Adrenal gland (tissue), 12 donors: ENCODE results near the gene PRSS50. TPM values are rescaled to one million over a fixed set of nuclear protein-coding genes. Genes with fewer than 3 reads are reported as not detected.

ENCODE experiments used
- DNase-seq, 7 donors: peaks; one replicate each; pipeline ENCODE4 v3.0.0-alpha.2; 2019 to 2020
- H3K27ac ChIP-seq, 5 donors: fragments of 200-600 bp; sonication (generic) in 4 of 5; 1 replicate in 3 of 5; 2 replicates in 2 of 5; pipeline versions ENCODE4 v1.5.1 to v1.8.0; 2016 to 2020; ENCODE audit warnings: mild to moderate bottlenecking in 1 of 5
- H3K27me3 ChIP-seq: fragments of 200-600 bp; 2 replicates; pipeline ENCODE4 v1.8.0; 2021
- H3K36me3 ChIP-seq, 2 donors: fragments of 200-600 bp; replicated peaks in 1 of 2; 1 replicate in 1 of 2; 2 replicates in 1 of 2; pipeline versions ENCODE4 v1.5.1 to v1.8.0; 2018 to 2022
- H3K4me1 ChIP-seq, 2 donors: fragments of 200-600 bp; replicated peaks in 1 of 2; 1 replicate in 1 of 2; 2 replicates in 1 of 2; pipeline versions ENCODE4 v1.5.1 to v1.8.0; 2018 to 2021
- H3K4me3 ChIP-seq, 4 donors: fragments of 200-600 bp; sonication (generic) in 3 of 4; one replicate each; pipeline ENCODE4 v1.5.1; 2016 to 2018
- H3K9me3 ChIP-seq, 3 donors: fragments of 200-600 bp; sonication (generic) in 1 of 3; replicated peaks in 1 of 3; 1 replicate in 2 of 3; 2 replicates in 1 of 3; pipeline versions ENCODE4 v1.5.1 to v1.8.0; 2016 to 2021
- CTCF ChIP-seq, 6 experiments: fragments of 450-650 bp in 4 of 6; fragments of 200-600 bp in 2 of 6; sonication (generic) in 1 of 6; IDR thresholded peaks; 1 replicate in 5 of 6; 2 replicates in 1 of 6; pipeline versions ENCODE4 v1.5.1 to v1.8.0; 2016 to 2021; ENCODE audit warnings: antibody characterized with exemption in 6 of 6, mild to moderate bottlenecking in 2 of 6, moderate library complexity in 1 of 6
- POLR2A ChIP-seq, 2 donors: fragments of 450-650 bp; IDR thresholded peaks; one replicate each; pipeline ENCODE4 v1.6.1; 2017; ENCODE audit warnings: antibody characterized with exemption in 2 of 2, mild to moderate bottlenecking in 2 of 2, moderate library complexity in 1 of 2
- WGBS, 4 donors: extraction: QIAGEN DNeasy Blood & Tissue Kit in 2 of 4; methylation state at CpG; one replicate each; pipeline versions ENCODE4 v1.1.5 to v1.1.7; 2013 to 2017; 5-methylcytosine and 5-hydroxymethylcytosine counted together
- intact Hi-C, 2 donors: fragments of 100-400 bp; cut with DNase I; formaldehyde crosslinking; loops; one replicate each; pipeline versions ENCODE4 v1.14.1 to v1.15.0; 2022 to 2023
- polyA plus RNA-seq, 3 donors: library from polyadenylated mRNA; stranded (reverse); fragments of 200-250 nt in 2 of 3; fragments of 350-450 nt in 1 of 3; fragmentation: Illumina TruSeq in 1 of 3; extraction: RNeasy Lipid Tissue Mini Kit (QIAGEN cat#74804) in 1 of 3; gene quantifications; one replicate each; pipeline ENCODE4 v1.2.3, GENCODE V29; 2013 to 2014
- total RNA-seq, 9 donors: library from RNA; depleted of rRNA in 4 of 9; stranded (reverse); fragments of >200 nt in 4 of 9; fragments of 120-200 nt in 1 of 9; fragmentation: NEBNext Ultra II Directional in 1 of 9; extraction: Animal tissue kit (Norgen Biotek cat#: 25700) in 1 of 9; gene quantifications; one replicate each; pipeline versions ENCODE4 v1.1.0 to v1.2.4, GENCODE V29; 2013 to 2023
- donor health status: healthy with polysubstance abuse.
- donor health status: Bipolar disorder and iron deficiency.
- donor health status: DM: yes; HTN: yes; CAD: no.
- donor health status: DM: no; HTN: no; CAD: no.
- donor health status: DM: no; HTN: no; CAD: no.
- donor health status: DM: yes; HTN: yes; CAD: no.

The PRSS50 gene
- total and polyA plus RNA-seq, 12 donors, result 0.07 to 1.9 (median 0.18) TPM; not detected in 4

GRCh38 chr3:46715507-46716175, 2.0 kb downstream of the PRSS50 start:
- no peak for DNase-seq
- TF ChIP-seq CTCF (IDR thresholded peaks at IDR 0.05) (no peak), POLR2A (IDR thresholded peaks at IDR 0.05) (no peak)
- H3K4me1 ChIP-seq, result no peaks in the 10 kb centered on the region
- H3K27me3 ChIP-seq, result peaks cover 9% of the 10 kb centered on the region
- 90 to 100% (median 91%) methylated on average over 4 to 11 of the region's 11 CpGs for WGBS, 4 donors
- H3K4me3 ChIP-seq, result no peak overlapping the region
- H3K9me3 ChIP-seq, result no peaks in the 10 kb centered on the region
- H3K36me3 ChIP-seq, result no peaks in the 10 kb centered on the region
- H3K27ac ChIP-seq, result no peak overlapping the region
- intact Hi-C loops, result loop anchor here in 1 of 2 donors (10.0 kb wide), 1 partner anchor 639 kb away; no protein-coding TSS in a partner anchor

GRCh38 chr3:46714728-46715506, 2.8 kb downstream of the PRSS50 start:
- intact Hi-C loops, result loop anchor here in 1 of 2 donors (10.0 kb wide), 1 partner anchor 640 kb away; no protein-coding TSS in a partner anchor
- Histone ChIP-seq H3K27ac (no peak overlapping the region), H3K4me1 (no peaks in the 10 kb centered on the region), H3K36me3 (no peaks in the 10 kb centered on the region), H3K4me3 (no peak overlapping the region), H3K9me3 (no peaks in the 10 kb centered on the region), H3K27me3 (peaks cover 9% of the 10 kb centered on the region)
- 88% methylated on average over 10 of the region's 10 CpGs for WGBS, 4 donors
- DNase-seq, result no peak
- TF ChIP-seq CTCF (IDR thresholded peaks at IDR 0.05) (no peak), POLR2A (IDR thresholded peaks at IDR 0.05) (no peak)

GRCh38 chr3:46713898-46714552, 3.6 kb downstream of the PRSS50 start:
- H3K4me3 ChIP-seq, result no peak overlapping the region
- H3K36me3 ChIP-seq, result no peaks in the 10 kb centered on the region
- no peaks in the 10 kb centered on the region for H3K9me3 ChIP-seq
- no peak overlapping the region for H3K27ac ChIP-seq
- no peaks in the 10 kb centered on the region for H3K4me1 ChIP-seq
- intact Hi-C loops, result loop anchor here in 1 of 2 donors (10.0 kb wide), 1 partner anchor 641 kb away; no protein-coding TSS in a partner anchor
- TF ChIP-seq POLR2A (IDR thresholded peaks at IDR 0.05) (no peak), CTCF (IDR thresholded peaks at IDR 0.05) (no peak)
- DNase-seq, result peak in 5 of 7 donors; percentile 46 to 75 (median 55)
- H3K27me3 ChIP-seq, result peaks cover 9% of the 10 kb centered on the region
- WGBS, 4 donors, result 78 to 85% (median 82%) methylated on average over 2 to 22 of the region's 22 CpGs
